T-helper 17 cell (primary cell): ENCODE results near the gene NRBF2. TPM values are rescaled to one million over a fixed set of nuclear protein-coding genes. Genes with fewer than 3 reads are reported as not detected.

Source experiments
- ATAC-seq: fragments of 150-1000 bp; cut with Tn5 transposase; 2 replicates; pipeline ENCODE4 v1.10.0; 2021; ENCODE audit warnings: mild to moderate bottlenecking, moderate library complexity
- DNase-seq, 3 donors: peaks; one replicate each; pipeline versions ENCODE4 v3.0.0 to v3.0.0-alpha.2; 2020 to 2021
- H3K9me3 ChIP-seq: one replicate; pipeline ENCODE4 v1.7.0; 2013; ENCODE audit warnings: low read length, mild to moderate bottlenecking; ENCODE audit not compliant: control insufficient read depth, poor library complexity, severe bottlenecking
- H3K27ac Mint-ChIP-seq: one replicate; pipeline ENCODE4 v1.8.0; 2022; ENCODE audit warnings: mild to moderate bottlenecking, moderate library complexity, mixed read lengths
- H3K27me3 Mint-ChIP-seq: one replicate; pipeline ENCODE4 v1.8.0; 2022; ENCODE audit warnings: mixed read lengths
- H3K36me3 Mint-ChIP-seq: one replicate; pipeline ENCODE4 v1.8.0; 2022; ENCODE audit warnings: low read depth, mixed read lengths
- H3K4me1 Mint-ChIP-seq: one replicate; pipeline ENCODE4 v1.8.0; 2022; ENCODE audit warnings: mild to moderate bottlenecking, mixed read lengths
- H3K4me3 Mint-ChIP-seq: one replicate; pipeline ENCODE4 v1.8.0; 2022; ENCODE audit warnings: mild to moderate bottlenecking, moderate library complexity, mixed read lengths
- total RNA-seq, 4 donors: library from RNA in 2 of 4; stranded (reverse) in 2 of 4; gene quantifications; one replicate each; pipeline ENCODE4 v1.2.3 and lab custom pipeline; 2022 to 2026

NRBF2 gene
- total RNA-seq, 2 donors from 2014 or later: 22.2 to 30.7 TPM

- Mint-ChIP-seq H3K36me3 (no peaks in the 10 kb centered on the region), H3K27me3 (peaks cover 63% of the 10 kb centered on the region), H3K27ac (no peak overlapping the region), H3K4me3 (no peak overlapping the region), H3K4me1 (peaks cover 5% of the 10 kb centered on the region)
- H3K9me3 ChIP-seq: no peaks in the 10 kb centered on the region
- ATAC-seq: no peak
- DNase-seq: no peak
Measured at GRCh38 chr10:63105225-63106110, 27.7 kb upstream of the NRBF2 start.

DNA sequence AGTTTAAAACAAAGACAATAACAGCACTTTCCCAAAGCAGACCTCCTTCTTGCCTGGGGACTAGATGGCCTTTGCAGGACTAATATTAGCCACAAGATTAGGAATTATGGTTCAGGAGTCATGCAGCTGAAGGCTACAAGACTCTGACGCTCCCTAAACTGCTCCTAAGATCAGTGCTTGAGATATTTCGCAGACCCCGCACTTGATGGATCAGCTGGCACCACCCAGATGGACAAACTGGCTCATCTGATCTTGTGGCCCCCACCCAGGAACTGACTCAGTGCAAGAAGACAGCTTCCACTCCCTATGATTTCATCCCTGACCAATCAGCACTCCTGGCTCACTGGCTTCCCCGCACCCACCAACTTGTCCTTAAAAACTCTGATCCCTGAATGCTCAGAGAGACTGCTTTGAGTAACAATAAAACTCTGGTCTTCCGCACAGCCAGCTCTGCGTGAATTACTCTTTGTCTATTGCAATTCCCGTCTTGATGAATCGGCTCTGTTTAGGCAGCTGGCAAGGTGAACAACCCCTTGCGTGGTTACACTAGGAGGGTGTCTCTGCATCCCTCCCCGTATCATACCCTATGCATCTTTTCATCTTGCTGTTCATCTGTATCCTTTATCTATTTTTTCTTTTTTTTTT lies 26.9 kb upstream of the NRBF2 start:
- no peak overlapping the region for H3K4me3 Mint-ChIP-seq
- DNase-seq (no peak), ATAC-seq (no peak)
- H3K36me3 Mint-ChIP-seq: no peaks in the 10 kb centered on the region
- H3K27me3 Mint-ChIP-seq: peaks cover 60% of the 10 kb centered on the region
- H3K27ac Mint-ChIP-seq: no peak overlapping the region
- peaks cover 5% of the 10 kb centered on the region for H3K4me1 Mint-ChIP-seq
- H3K9me3 ChIP-seq: no peaks in the 10 kb centered on the region

DNA sequence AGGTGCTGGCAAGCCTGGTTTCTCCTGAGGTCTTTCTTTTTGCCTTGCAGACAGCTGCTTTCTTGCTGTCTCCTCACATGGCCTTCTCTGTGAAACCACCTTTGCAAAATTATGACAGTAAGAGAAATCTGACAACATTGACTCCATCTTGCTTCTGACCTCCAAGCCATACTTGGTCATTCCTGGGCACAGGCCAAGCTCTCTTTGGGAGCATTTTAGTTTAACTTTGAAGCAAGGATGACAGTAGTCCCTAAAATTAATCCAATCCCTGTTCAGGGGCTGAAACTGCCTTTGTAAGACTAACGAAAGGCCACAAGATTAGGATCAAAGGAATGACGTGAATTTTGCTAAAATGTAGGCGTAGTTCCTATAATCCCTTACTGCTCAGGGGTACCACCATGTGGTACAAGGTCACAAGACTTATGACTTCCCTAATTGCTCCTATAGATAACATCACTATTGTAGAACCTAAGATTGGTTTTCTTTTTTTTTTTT lies 25.1 kb upstream of the NRBF2 start:
- Mint-ChIP-seq H3K27me3 (peaks cover 48% of the 10 kb centered on the region), H3K4me1 (peaks cover 5% of the 10 kb centered on the region), H3K4me3 (no peak overlapping the region), H3K36me3 (no peaks in the 10 kb centered on the region), H3K27ac (no peak overlapping the region)
- DNase-seq (no peak), ATAC-seq (no peak)
- no peaks in the 10 kb centered on the region for H3K9me3 ChIP-seq

DNA sequence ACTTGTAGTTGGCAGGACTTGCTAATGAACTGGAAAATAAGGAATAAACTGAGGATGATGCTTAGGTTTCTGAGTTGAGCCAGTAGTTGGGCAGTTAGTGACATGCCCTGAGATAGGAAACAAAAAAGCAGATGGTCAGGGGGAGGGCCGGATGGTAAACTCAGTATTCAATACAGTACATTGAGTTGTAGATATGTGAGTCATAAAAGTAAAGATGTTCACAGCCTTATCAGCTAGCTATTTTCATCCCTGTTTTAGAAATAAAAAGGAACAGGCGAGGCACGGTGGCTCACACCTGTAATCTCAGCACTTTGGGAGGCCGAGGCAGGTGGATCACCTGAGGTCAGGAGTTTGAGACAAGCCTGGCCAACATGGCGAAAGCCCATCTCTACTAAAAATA lies 22.2 kb upstream of the NRBF2 start:
- Mint-ChIP-seq H3K27me3 (peaks cover 33% of the 10 kb centered on the region), H3K4me1 (no peaks in the 10 kb centered on the region), H3K27ac (no peak overlapping the region), H3K4me3 (no peak overlapping the region), H3K36me3 (no peaks in the 10 kb centered on the region)
- no peak for DNase-seq
- H3K9me3 ChIP-seq: no peaks in the 10 kb centered on the region
- no peak for ATAC-seq

- H3K9me3 ChIP-seq: no peaks in the 10 kb centered on the region
Measured at GRCh38 chr10:63114031-63114814, 18.9 kb upstream of the NRBF2 start.

GRCh38 chr10:63115732-63116383 lies 17.3 kb upstream of the NRBF2 start:
- no peak overlapping the region for H3K4me3 Mint-ChIP-seq

More at GRCh38 chr10:63114031-63114814, 18.9 kb upstream of the NRBF2 start:
- H3K4me1 Mint-ChIP-seq: no peaks in the 10 kb centered on the region
- H3K4me3 Mint-ChIP-seq: no peak overlapping the region
- no peak overlapping the region for H3K27ac Mint-ChIP-seq
- peaks cover 10% of the 10 kb centered on the region for H3K27me3 Mint-ChIP-seq
- ATAC-seq (no peak), DNase-seq (no peak)
- H3K36me3 Mint-ChIP-seq: no peaks in the 10 kb centered on the region

DNA sequence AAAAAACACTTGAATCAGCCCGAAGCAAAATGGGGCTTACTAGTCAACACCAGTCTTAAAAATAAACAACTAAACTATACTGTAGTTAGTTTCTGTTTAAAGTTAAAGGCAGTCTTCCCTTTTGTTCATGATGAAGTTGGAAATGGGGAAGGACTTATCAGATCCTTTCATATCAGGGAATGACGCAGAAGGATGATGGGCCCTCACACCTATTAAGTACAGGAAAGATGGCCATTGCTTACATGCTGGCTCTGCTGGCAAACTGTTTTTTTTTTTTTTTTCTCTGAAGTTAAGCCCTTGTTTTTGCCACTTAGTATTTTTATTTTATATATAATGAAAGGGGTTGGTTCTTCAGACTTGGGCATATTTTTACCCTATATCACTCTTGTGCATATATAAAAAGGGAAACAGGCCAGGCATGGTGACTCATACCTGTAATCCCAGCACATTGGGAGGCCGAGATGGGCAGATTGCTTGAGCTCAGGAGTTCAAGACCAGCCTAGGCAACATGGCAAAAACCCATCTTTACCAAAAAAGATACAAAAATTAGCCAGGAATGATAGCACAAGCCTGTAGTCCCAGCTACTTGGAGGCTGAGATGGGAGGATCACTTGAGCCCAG lies 16.6 kb upstream of the NRBF2 start:
- Mint-ChIP-seq H3K36me3 (peaks cover 2% of the 10 kb centered on the region), H3K4me1 (no peaks in the 10 kb centered on the region), H3K27me3 (no peaks in the 10 kb centered on the region), H3K4me3 (no peak overlapping the region), H3K27ac (no peak overlapping the region)
- no peaks in the 10 kb centered on the region for H3K9me3 ChIP-seq
- ATAC-seq: no peak
- DNase-seq: no peak

More at GRCh38 chr10:63115732-63116383, 17.3 kb upstream of the NRBF2 start:
- no peaks in the 10 kb centered on the region for H3K9me3 ChIP-seq
- Mint-ChIP-seq H3K36me3 (peaks cover 2% of the 10 kb centered on the region), H3K27me3 (peaks cover 1% of the 10 kb centered on the region), H3K27ac (no peak overlapping the region), H3K4me1 (no peaks in the 10 kb centered on the region)
- ATAC-seq (no peak), DNase-seq (no peak)

- Mint-ChIP-seq H3K27me3 (peaks cover 5% of the 10 kb centered on the region), H3K36me3 (peaks cover 2% of the 10 kb centered on the region), H3K4me3 (no peak overlapping the region), H3K4me1 (no peaks in the 10 kb centered on the region), H3K27ac (no peak overlapping the region)
- ATAC-seq (no peak), DNase-seq (no peak)
- no peaks in the 10 kb centered on the region for H3K9me3 ChIP-seq
Measured at GRCh38 chr10:63119041-63119440, 14.1 kb upstream of the NRBF2 start.

GRCh38 chr10:63120554-63120953 lies 12.6 kb upstream of the NRBF2 start:
- Mint-ChIP-seq H3K27ac (no peak overlapping the region), H3K36me3 (peaks cover 2% of the 10 kb centered on the region), H3K27me3 (peaks cover 5% of the 10 kb centered on the region), H3K4me3 (no peak overlapping the region), H3K4me1 (no peaks in the 10 kb centered on the region)
- H3K9me3 ChIP-seq: no peaks in the 10 kb centered on the region
- no peak for ATAC-seq
- no peak for DNase-seq

- DNase-seq (no peak), ATAC-seq (no peak)
- H3K9me3 ChIP-seq: no peaks in the 10 kb centered on the region
- no peaks in the 10 kb centered on the region for H3K4me1 Mint-ChIP-seq
- peaks cover 5% of the 10 kb centered on the region for H3K27me3 Mint-ChIP-seq
- H3K27ac Mint-ChIP-seq: no peak overlapping the region
- H3K4me3 Mint-ChIP-seq: no peak overlapping the region
- peaks cover 2% of the 10 kb centered on the region for H3K36me3 Mint-ChIP-seq
Measured at GRCh38 chr10:63123727-63124362, 9.3 kb upstream of the NRBF2 start.

DNA sequence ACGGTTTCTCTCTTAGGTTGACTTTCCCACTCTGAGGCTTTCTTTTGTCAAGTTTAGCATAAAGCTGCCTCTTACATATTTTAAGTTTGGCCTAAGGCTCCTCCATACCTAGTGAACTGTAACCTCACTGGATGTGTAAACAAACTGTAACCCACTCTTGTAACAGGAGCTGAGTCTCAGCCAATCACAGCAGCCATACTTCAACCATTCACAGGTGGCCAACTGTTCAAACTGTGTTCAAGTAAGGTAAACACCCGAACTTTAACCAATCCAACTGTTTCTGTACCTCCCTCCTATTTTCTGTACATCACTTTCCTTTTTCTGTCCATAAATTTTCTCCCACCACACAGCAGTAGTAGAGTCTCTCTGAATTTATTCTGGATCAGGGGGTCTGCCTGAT lies 7.7 kb upstream of the NRBF2 start:
- DNase-seq (no peak), ATAC-seq (no peak)
- no peak overlapping the region for H3K4me3 Mint-ChIP-seq
- peaks cover 3% of the 10 kb centered on the region for H3K36me3 Mint-ChIP-seq
- no peaks in the 10 kb centered on the region for H3K4me1 Mint-ChIP-seq
- no peaks in the 10 kb centered on the region for H3K9me3 ChIP-seq
- H3K27ac Mint-ChIP-seq: no peak overlapping the region
- peaks cover 5% of the 10 kb centered on the region for H3K27me3 Mint-ChIP-seq

GRCh38 chr10:63128443-63128842 lies 4.7 kb upstream of the NRBF2 start:
- H3K9me3 ChIP-seq: no peaks in the 10 kb centered on the region
- no peaks in the 10 kb centered on the region for H3K4me1 Mint-ChIP-seq
- no peak overlapping the region for H3K4me3 Mint-ChIP-seq
- H3K36me3 Mint-ChIP-seq: peaks cover 2% of the 10 kb centered on the region
- DNase-seq (no peak), ATAC-seq (no peak)
- H3K27me3 Mint-ChIP-seq: no peaks in the 10 kb centered on the region
- H3K27ac Mint-ChIP-seq: no peak overlapping the region
